ENCODE results near the gene FAT2. TPM values are rescaled to one million over a fixed set of nuclear protein-coding genes. Genes with fewer than 3 reads are reported as not detected.

Gene FAT2, protein sequence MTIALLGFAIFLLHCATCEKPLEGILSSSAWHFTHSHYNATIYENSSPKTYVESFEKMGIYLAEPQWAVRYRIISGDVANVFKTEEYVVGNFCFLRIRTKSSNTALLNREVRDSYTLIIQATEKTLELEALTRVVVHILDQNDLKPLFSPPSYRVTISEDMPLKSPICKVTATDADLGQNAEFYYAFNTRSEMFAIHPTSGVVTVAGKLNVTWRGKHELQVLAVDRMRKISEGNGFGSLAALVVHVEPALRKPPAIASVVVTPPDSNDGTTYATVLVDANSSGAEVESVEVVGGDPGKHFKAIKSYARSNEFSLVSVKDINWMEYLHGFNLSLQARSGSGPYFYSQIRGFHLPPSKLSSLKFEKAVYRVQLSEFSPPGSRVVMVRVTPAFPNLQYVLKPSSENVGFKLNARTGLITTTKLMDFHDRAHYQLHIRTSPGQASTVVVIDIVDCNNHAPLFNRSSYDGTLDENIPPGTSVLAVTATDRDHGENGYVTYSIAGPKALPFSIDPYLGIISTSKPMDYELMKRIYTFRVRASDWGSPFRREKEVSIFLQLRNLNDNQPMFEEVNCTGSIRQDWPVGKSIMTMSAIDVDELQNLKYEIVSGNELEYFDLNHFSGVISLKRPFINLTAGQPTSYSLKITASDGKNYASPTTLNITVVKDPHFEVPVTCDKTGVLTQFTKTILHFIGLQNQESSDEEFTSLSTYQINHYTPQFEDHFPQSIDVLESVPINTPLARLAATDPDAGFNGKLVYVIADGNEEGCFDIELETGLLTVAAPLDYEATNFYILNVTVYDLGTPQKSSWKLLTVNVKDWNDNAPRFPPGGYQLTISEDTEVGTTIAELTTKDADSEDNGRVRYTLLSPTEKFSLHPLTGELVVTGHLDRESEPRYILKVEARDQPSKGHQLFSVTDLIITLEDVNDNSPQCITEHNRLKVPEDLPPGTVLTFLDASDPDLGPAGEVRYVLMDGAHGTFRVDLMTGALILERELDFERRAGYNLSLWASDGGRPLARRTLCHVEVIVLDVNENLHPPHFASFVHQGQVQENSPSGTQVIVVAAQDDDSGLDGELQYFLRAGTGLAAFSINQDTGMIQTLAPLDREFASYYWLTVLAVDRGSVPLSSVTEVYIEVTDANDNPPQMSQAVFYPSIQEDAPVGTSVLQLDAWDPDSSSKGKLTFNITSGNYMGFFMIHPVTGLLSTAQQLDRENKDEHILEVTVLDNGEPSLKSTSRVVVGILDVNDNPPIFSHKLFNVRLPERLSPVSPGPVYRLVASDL (N-terminal part only)
- 0.13 and 0.16 TPM in 2 replicates for total RNA-seq

DNA sequence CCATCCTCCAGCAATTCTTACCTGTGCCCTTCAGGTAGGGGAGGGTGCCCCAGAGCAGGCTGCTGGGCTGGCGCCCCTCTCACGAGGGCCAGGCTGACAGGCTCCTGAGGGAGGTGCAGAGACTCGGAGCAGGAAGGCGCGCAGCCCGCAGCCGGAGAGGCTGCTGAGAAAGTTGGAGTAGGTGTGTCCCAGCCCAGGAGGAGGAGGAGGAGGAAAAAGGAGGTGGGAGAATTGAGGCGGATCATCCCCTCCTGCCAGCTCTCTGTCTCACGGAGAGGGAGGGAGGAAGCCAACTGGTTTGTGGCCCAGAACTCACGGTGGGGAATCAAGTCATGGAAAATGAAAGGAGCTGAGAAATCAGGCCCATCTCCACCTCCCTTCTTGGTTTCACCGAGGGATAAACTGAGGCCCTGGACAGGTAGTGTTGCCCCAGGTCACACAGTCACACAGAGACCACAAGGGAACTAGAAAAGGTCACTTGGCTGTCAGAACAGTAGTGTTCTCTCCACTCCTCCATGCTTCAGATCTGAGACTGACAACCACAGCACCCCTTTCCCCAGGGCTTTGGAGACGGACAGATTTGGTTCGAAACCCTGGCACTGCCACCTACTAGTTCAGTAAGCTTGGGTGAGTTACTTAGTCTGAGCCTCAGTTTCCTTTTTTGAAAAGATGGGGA is at the start of gene FAT2:
Gene FAT2, minus strand, starts transcription at position 188 of the 676 bp plus-strand sequence. CDS start 22,400 bp downstream, outside the sequence.

Other genes with a start within 250 kb of the FAT2 start
- gene SLC36A2, start 243.8 kb downstream of the FAT2 start, total RNA-seq = not detected in 2 replicates
- 7.8 and 8.6 TPM in 2 replicates for gene SLC36A1, start 143.7 kb downstream of the FAT2 start, total RNA-seq
- gene SPARC, start 95.6 kb upstream of the FAT2 start, total RNA-seq = 980 and 2,047 TPM in 2 replicates
- gene ATOX1, start 167.3 kb upstream of the FAT2 start, total RNA-seq = 271 and 289 TPM in 2 replicates
- gene G3BP1, start 180.6 kb upstream of the FAT2 start, total RNA-seq = 61.7 and 137 TPM in 2 replicates

Measured in mesangial cell (primary cell).